ENCODE measurements around the gene PHACTR2. TPM values are rescaled to one million over a fixed set of nuclear protein-coding genes. Genes with fewer than 3 reads are reported as not detected.

PHACTR2 gene
- total and polyA plus RNA-seq, 9 donors: 9.8 to 76.2 (median 45.4) TPM

DNA sequence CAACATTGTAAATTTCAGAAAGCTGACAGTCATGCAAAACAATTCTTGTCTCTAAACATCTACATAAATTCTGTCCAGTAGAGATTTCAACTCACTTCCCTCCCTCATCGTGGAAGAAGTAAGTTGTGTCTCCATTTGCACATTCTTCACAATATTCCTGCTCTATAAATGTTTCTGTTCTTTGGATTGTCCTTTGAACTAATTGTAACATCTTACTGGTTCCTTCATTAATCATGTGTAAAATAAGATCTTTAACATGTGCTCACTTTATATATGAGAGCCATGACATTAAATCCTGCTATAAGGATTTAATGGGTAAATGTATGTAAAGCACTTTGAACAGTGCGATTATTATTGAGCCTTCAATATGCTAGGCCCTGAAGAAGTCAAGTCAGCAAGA, 158.4 kb downstream of the PHACTR2 start:
- intact Hi-C loops (cut with DNase I): no loop called here
- Histone ChIP-seq H3K27me3 (no peaks in the 10 kb centered on the region), H3K27ac (no peak overlapping the region), H3K36me3 (no peaks in the 10 kb centered on the region), H3K4me3 (no peak overlapping the region), H3K4me1 (ENCODE audit: insufficient read depth) (no peaks in the 10 kb centered on the region), H3K9me3 (no peaks in the 10 kb centered on the region)
- TF ChIP-seq EP300 (IDR thresholded peaks at IDR 0.05): no peak
- no peak for DNase-seq
- 78 to 87% (median 83%) methylated on average over 2 of the region's 2 CpGs for WGBS, 3 donors

DNA sequence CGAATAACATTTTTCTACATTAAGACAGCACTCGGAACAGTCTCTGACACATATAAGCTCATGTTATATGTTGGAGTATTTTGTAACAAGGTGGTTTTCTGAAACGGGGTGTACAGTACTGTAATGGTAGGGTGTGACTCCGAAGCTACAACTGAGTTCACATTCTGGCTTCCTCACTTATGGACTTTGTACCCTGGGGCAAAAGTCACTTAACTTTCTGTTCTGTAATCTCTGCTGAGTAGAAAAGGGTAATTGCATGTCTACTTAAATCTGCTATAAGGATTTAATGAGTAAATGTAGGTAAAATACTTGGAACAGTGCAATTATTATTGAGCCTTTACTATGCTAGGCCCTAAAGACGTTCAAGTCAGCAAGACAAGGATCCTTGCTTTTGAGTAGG, 160.6 kb downstream of the PHACTR2 start:
- H3K36me3 ChIP-seq: no peaks in the 10 kb centered on the region
- intact Hi-C loops (cut with DNase I): no loop called here
- no peak overlapping the region for H3K4me3 ChIP-seq
- H3K4me1 ChIP-seq (ENCODE audit: insufficient read depth): no peaks in the 10 kb centered on the region
- no peak overlapping the region for H3K27ac ChIP-seq
- H3K27me3 ChIP-seq: no peaks in the 10 kb centered on the region
- WGBS, 3 donors: 88 to 92% (median 89%) methylated on average over 5 of the region's 5 CpGs
- no peak for DNase-seq
- TF ChIP-seq, protein P1, sequence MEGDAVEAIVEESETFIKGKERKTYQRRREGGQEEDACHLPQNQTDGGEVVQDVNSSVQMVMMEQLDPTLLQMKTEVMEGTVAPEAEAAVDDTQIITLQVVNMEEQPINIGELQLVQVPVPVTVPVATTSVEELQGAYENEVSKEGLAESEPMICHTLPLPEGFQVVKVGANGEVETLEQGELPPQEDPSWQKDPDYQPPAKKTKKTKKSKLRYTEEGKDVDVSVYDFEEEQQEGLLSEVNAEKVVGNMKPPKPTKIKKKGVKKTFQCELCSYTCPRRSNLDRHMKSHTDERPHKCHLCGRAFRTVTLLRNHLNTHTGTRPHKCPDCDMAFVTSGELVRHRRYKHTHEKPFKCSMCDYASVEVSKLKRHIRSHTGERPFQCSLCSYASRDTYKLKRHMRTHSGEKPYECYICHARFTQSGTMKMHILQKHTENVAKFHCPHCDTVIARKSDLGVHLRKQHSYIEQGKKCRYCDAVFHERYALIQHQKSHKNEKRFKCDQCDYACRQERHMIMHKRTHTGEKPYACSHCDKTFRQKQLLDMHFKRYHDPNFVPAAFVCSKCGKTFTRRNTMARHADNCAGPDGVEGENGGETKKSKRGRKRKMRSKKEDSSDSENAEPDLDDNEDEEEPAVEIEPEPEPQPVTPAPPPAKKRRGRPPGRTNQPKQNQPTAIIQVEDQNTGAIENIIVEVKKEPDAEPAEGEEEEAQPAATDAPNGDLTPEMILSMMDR (IDR thresholded peaks at IDR 0.05): no peak
- TF ChIP-seq POLR2A (IDR thresholded peaks at IDR 0.05): no peak
- no peak for TF ChIP-seq EP300 (IDR thresholded peaks at IDR 0.05)
- no peaks in the 10 kb centered on the region for H3K9me3 ChIP-seq

DNA sequence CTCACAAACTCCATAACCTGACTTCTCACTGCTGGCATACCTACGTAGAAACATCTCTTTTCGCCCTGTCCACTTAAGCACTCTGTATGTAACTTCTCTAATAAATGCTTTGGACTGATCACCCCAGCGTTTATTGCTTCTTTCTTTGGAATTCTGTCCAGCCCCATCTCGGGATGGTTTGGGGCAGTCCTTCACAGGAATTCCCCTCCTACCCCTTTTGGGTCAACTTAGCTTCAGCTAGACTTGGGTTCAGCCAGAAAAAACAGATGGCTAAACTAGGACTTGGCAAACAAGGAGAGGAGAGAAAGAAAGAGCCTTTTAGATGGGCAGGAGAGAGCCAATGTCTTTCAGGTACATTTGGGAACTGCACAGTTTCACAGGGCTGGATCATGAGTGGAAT, 161.4 kb downstream of the PHACTR2 start:
- Histone ChIP-seq H3K27me3 (no peaks in the 10 kb centered on the region), H3K9me3 (no peaks in the 10 kb centered on the region), H3K4me1 (ENCODE audit: insufficient read depth) (peaks cover 1% of the 10 kb centered on the region), H3K36me3 (no peaks in the 10 kb centered on the region), H3K27ac (no peak overlapping the region), H3K4me3 (no peak overlapping the region)
- intact Hi-C loops (cut with DNase I): no loop called here
- no peak for DNase-seq
- no peak for TF ChIP-seq EP300 (IDR thresholded peaks at IDR 0.05)
- TF ChIP-seq POLR2A (IDR thresholded peaks at IDR 0.05): no peak
- TF ChIP-seq, protein P1 (IDR thresholded peaks at IDR 0.05): no peak
- WGBS, 3 donors: 43 to 48% (median 48%) methylated on average over 4 of the region's 4 CpGs

DNA sequence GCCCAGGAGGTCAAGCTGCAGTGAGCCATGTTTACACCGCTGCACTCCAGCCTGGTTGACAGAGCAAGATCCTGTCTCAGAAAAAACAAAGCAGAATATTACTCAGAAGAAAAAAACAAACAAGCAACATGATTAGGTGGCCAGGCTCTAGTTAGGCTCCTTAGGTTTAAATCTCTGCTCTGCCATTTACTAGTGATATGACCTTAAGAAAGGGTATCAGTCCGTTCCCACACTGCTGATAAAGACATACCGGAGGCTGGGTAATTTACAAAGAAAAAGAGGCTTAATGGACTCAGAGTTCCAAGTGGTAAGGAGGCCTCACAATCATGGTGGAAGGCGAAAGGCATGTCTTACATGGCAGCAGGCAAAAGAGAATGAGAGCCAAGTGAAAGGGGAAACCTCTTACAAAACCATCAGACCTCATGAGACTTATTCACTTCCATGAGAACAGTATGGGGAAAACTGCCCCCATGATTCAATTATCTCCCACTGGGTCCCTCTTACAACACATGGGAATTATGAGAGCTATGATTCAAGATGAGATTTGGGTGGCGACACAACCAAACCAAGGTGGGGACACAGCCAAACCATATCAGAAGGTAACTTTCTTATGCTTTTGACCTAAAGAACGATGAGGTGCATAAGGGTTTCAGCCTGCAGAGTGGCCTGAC, 163.0 kb downstream of the PHACTR2 start:
- TF ChIP-seq, protein P1 (IDR thresholded peaks at IDR 0.05): no peak
- TF ChIP-seq EP300 (IDR thresholded peaks at IDR 0.05): no peak
- TF ChIP-seq POLR2A (IDR thresholded peaks at IDR 0.05): no peak
- peaks cover 1% of the 10 kb centered on the region for H3K4me1 ChIP-seq (ENCODE audit: insufficient read depth)
- no peak overlapping the region for H3K4me3 ChIP-seq
- no peak for DNase-seq
- no peaks in the 10 kb centered on the region for H3K36me3 ChIP-seq
- no peak overlapping the region for H3K27ac ChIP-seq
- no peaks in the 10 kb centered on the region for H3K27me3 ChIP-seq
- no peaks in the 10 kb centered on the region for H3K9me3 ChIP-seq
- intact Hi-C loops (cut with DNase I): loop anchor here in 3 of 4 donors (5.0 to 10.0 kb wide), 2 partner anchors 163 to 266 kb away; partner anchors contain the start of gene PHACTR2 (in 3 of the 3)
- WGBS, 3 donors: 92 to 95% (median 92%) methylated on average over 6 of the region's 6 CpGs

DNA sequence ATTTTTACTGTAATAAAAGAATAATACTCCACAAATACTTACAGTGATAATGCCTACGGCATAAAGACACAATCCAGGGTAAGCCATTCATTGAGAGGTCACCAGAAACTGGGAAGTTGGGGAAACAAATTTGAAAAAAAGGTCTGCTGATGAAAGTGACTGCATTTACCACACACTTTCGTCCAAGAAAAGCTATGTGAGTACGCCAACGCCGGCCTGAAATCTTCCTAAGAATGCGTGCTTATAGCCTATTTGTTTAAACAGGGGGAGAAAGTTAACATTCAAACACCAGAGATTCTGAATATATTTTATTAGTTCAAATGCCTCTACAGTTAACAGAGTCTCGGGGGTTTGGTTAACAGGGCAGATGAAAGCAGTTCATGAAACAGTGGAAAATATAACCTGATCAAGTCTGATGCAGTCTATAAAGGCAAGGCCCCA, 164.7 kb downstream of the PHACTR2 start:
- DNase-seq: peak in 2 of 5 donors; percentile 13 to 19
- Histone ChIP-seq H3K27ac (peak overlapping the region; percentile 79 to 92), H3K27me3 (no peaks in the 10 kb centered on the region), H3K36me3 (no peaks in the 10 kb centered on the region), H3K4me1 (ENCODE audit: insufficient read depth) (peaks cover 1% of the 10 kb centered on the region), H3K4me3 (peak overlapping the region; percentile 73), H3K9me3 (no peaks in the 10 kb centered on the region)
- intact Hi-C loops (cut with DNase I): loop anchor here in 3 of 4 donors (2.0 to 10.0 kb wide), 3 partner anchors 165 to 268 kb away; partner anchors contain the start of genes PHACTR2 (in 3 of the 3) and PLAGL1 (in 1 of the 3)
- WGBS, 3 donors: 10 to 19% (median 15%) methylated on average over 7 of the region's 7 CpGs
- TF ChIP-seq, protein P1 (IDR thresholded peaks at IDR 0.05): no peak

Measured in ovary (tissue), 9 donors.